Breast epithelium (tissue), 3 donors: ENCODE measurements around the gene SCYL1.

ENCODE experiments used
- CTCF ChIP-seq, 3 donors: fragments of 450-650 bp; IDR thresholded peaks; one replicate each; pipeline ENCODE4 v1.5.1; 2016 to 2017; ENCODE audit warnings: antibody characterized with exemption in 3 of 3, mild to moderate bottlenecking in 3 of 3, moderate library complexity in 3 of 3
- POLR2AphosphoS5 ChIP-seq, 3 donors: sonication (generic); formaldehyde crosslinking; IDR thresholded peaks; one replicate each; pipeline ENCODE4 v1.6.1; 2017; ENCODE audit warnings: antibody characterized with exemption in 3 of 3

- TF ChIP-seq POLR2AphosphoS5 (IDR thresholded peaks at IDR 0.05) (no peak), CTCF (IDR thresholded peaks at IDR 0.05) (no peak)
Observed at GRCh38 chr11:65524014-65524740, 706 bp upstream of the SCYL1 start.
